Lower lobe of right lung (tissue), 2 donors: ENCODE measurements around the gene PPOX. TPM values are rescaled to one million over a fixed set of nuclear protein-coding genes. Genes with fewer than 3 reads are reported as not detected.

ENCODE experiments used
- ATAC-seq, 2 donors: fragments of 200-7000 bp; cut with Tn5 transposase; one replicate each; pipeline ENCODE4 v1.9.1; 2020 to 2022; ENCODE audit warnings: mild to moderate bottlenecking in 2 of 2, moderate library complexity in 2 of 2
- DNase-seq: peaks from one replicate; pipeline ENCODE4 v3.0.0-alpha.2; 2020
- H3K27ac ChIP-seq: fragments of 200-600 bp; one replicate; pipeline ENCODE4 v1.8.0; 2022
- H3K27me3 ChIP-seq: fragments of 200-600 bp; one replicate; pipeline ENCODE4 v1.8.0; 2022; ENCODE audit warnings: low read depth
- H3K36me3 ChIP-seq: fragments of 200-600 bp; one replicate; pipeline ENCODE4 v1.8.0; 2022; ENCODE audit warnings: mild to moderate bottlenecking
- H3K4me1 ChIP-seq: fragments of 200-600 bp; one replicate; pipeline ENCODE4 v1.8.0; 2022
- H3K4me3 ChIP-seq: fragments of 200-600 bp; one replicate; pipeline ENCODE4 v1.8.0; 2022; ENCODE audit warnings: mild to moderate bottlenecking
- H3K9me3 ChIP-seq: fragments of 200-600 bp; one replicate; pipeline ENCODE4 v1.8.0; 2022
- CTCF ChIP-seq: fragments of 200-600 bp; IDR thresholded peaks from one replicate; pipeline ENCODE4 v1.8.0; 2022; ENCODE audit warnings: antibody characterized with exemption, mild to moderate bottlenecking
- intact Hi-C: fragments of 100-400 bp; cut with DNase I; formaldehyde crosslinking; loops from one replicate; pipeline ENCODE4 v1.11.0; 2022
- total RNA-seq: library from RNA; stranded (reverse); fragmentation: NEBNext Ultra II Directional; extraction: Animal tissue kit (Norgen Biotek cat#: 25700); gene quantifications from one replicate; pipeline ENCODE4 v1.2.1, GENCODE V29; 2021
- donor health status: DM: no; HTN: yes; CAD: no; lungs with severe emphysema.

Gene PPOX
- total RNA-seq, 1 donor from 2014 or later, result 24.1 TPM

GRCh38 chr1:161185282-161185682 lies 19.1 kb downstream of the PPOX start:
- ATAC-seq (peak; percentile 82 to 90), DNase-seq (peak; percentile 74)
- H3K9me3 ChIP-seq, result no peaks in the 10 kb centered on the region
- no peaks in the 10 kb centered on the region for H3K27me3 ChIP-seq
- H3K36me3 ChIP-seq, result no peaks in the 10 kb centered on the region
- no peak overlapping the region for H3K4me3 ChIP-seq
- peak overlapping the region; percentile 73 for H3K27ac ChIP-seq
- peaks cover 47% of the 10 kb centered on the region for H3K4me1 ChIP-seq
- intact Hi-C loops, result no loop called here
- TF ChIP-seq CTCF, result no peak

- ATAC-seq, result peak; percentile 59 to 68
- intact Hi-C loops, result no loop called here
- H3K4me1 ChIP-seq, result peaks cover 47% of the 10 kb centered on the region
Observed at GRCh38 chr1:161185732-161186311, 19.6 kb downstream of the PPOX start.

GRCh38 chr1:161187311-161187710 lies 21.1 kb downstream of the PPOX start:
- no peak overlapping the region for H3K27ac ChIP-seq
- ATAC-seq, result no peak

More at GRCh38 chr1:161185732-161186311, 19.6 kb downstream of the PPOX start:
- no peaks in the 10 kb centered on the region for H3K27me3 ChIP-seq
- H3K36me3 ChIP-seq, result no peaks in the 10 kb centered on the region
- no peak for DNase-seq
- H3K9me3 ChIP-seq, result no peaks in the 10 kb centered on the region
- TF ChIP-seq CTCF, result no peak
- H3K27ac ChIP-seq, result peak overlapping the region; percentile 73
- no peak overlapping the region for H3K4me3 ChIP-seq

GRCh38 chr1:161188381-161188780 lies 22.2 kb downstream of the PPOX start:
- peaks cover 51% of the 10 kb centered on the region for H3K4me1 ChIP-seq
- no peak for DNase-seq
- no peaks in the 10 kb centered on the region for H3K9me3 ChIP-seq
- H3K27me3 ChIP-seq, result no peaks in the 10 kb centered on the region
- peaks cover 7% of the 10 kb centered on the region for H3K36me3 ChIP-seq
- no peak for ATAC-seq
- H3K27ac ChIP-seq, result no peak overlapping the region
- intact Hi-C loops, result no loop called here
- TF ChIP-seq CTCF, result no peak
- H3K4me3 ChIP-seq, result no peak overlapping the region

More at GRCh38 chr1:161187311-161187710, 21.1 kb downstream of the PPOX start:
- H3K4me1 ChIP-seq, result peaks cover 50% of the 10 kb centered on the region
- no peaks in the 10 kb centered on the region for H3K9me3 ChIP-seq
- H3K36me3 ChIP-seq, result peaks cover 7% of the 10 kb centered on the region
- intact Hi-C loops, result no loop called here
- no peaks in the 10 kb centered on the region for H3K27me3 ChIP-seq
- no peak overlapping the region for H3K4me3 ChIP-seq
- no peak for TF ChIP-seq CTCF
- DNase-seq, result no peak

GRCh38 chr1:161189036-161189435 lies 22.8 kb downstream of the PPOX start:
- no peak for ATAC-seq

More at GRCh38 chr1:161189036-161189435, 22.8 kb downstream of the PPOX start:
- Histone ChIP-seq H3K36me3 (peaks cover 7% of the 10 kb centered on the region), H3K4me1 (peaks cover 49% of the 10 kb centered on the region), H3K9me3 (no peaks in the 10 kb centered on the region), H3K27ac (no peak overlapping the region), H3K4me3 (no peak overlapping the region), H3K27me3 (no peaks in the 10 kb centered on the region)
- no peak for TF ChIP-seq CTCF
- no peak for DNase-seq
- intact Hi-C loops, result no loop called here
